Mesothelial cell of epicardium (in vitro differentiated cells): Measurements from ENCODE around the gene YTHDF1. TPM values are rescaled to one million over a fixed set of nuclear protein-coding genes. Genes with fewer than 3 reads are reported as not detected.

ENCODE experiments used
- DNase-seq, 2 experiments: peaks; one replicate each; pipeline ENCODE4 v3.0.0; 2021; ENCODE audit warnings: low spot score in 2 of 2; ENCODE audit not compliant: unreplicated experiment in 2 of 2
- H3K27ac Mint-ChIP-seq: 2 replicates; pipeline ENCODE4 v1.8.0; 2021; ENCODE audit warnings: mixed read lengths
- H3K27me3 Mint-ChIP-seq: 2 replicates; pipeline ENCODE4 v1.8.0; 2021; ENCODE audit warnings: low read depth, mixed read lengths
- H3K36me3 Mint-ChIP-seq: 2 replicates; pipeline ENCODE4 v1.8.0; 2021; ENCODE audit warnings: mixed read lengths
- H3K4me1 Mint-ChIP-seq: 2 replicates; pipeline ENCODE4 v1.8.0; 2021; ENCODE audit warnings: mixed read lengths
- H3K4me3 Mint-ChIP-seq: 2 replicates; pipeline ENCODE4 v1.8.0; 2021; ENCODE audit warnings: mild to moderate bottlenecking, moderate library complexity, mixed read lengths
- H3K9me3 Mint-ChIP-seq: 2 replicates; pipeline ENCODE4 v1.8.0; 2021; ENCODE audit warnings: mixed read lengths
- CTCF ChIP-seq: fragments of 200-600 bp; sonication (generic); IDR thresholded peaks from one replicate; pipeline ENCODE4 v1.5.0; 2021; ENCODE audit warnings: antibody characterized with exemption; ENCODE audit not compliant: unreplicated experiment
- total RNA-seq: library from RNA; stranded (reverse); gene quantifications from 3 replicates; pipeline ENCODE4 v1.2.1, GENCODE V29; 2021

Gene YTHDF1
- total RNA-seq, 1 donor from 2014 or later: 49.3 TPM

DNA sequence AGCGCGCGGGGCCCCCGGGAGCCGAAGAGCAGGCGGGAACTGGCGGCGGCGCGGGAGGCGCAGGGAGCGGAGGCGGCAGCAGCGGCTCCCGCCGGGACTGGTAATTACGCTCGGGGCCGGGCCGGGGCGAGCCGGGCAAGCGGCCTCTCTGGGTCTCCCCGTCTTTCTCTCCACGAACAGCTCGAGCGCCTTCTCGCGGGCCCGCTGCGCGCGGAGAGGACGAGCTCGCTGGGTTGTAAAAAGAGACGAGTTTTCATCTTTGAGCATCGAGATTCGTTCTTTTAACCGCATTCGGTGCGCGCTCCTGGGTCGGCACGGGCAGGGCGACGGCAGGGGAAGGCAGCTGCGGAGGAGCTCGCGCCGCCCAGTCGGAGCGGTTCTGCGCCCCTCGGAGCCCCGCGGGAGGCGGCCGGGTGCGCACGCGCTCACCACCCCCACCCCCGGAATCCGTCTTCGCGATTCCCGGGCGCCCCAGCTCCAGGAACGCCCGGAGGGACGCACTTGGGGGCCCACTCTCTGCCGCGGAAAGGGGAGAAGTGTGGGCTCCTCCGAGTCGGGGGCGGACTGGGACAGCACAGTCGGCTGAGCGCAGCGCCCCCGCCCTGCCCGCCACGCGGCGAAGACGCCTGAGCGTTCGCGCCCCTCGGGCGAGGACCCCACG, 38.0 kb downstream of the YTHDF1 start:
- no peak for DNase-seq
- no peaks in the 10 kb centered on the region for H3K36me3 Mint-ChIP-seq
- H3K27me3 Mint-ChIP-seq: peaks cover 80% of the 10 kb centered on the region
- peak overlapping the region; percentile 52 for H3K4me3 Mint-ChIP-seq
- no peak for TF ChIP-seq CTCF
- H3K27ac Mint-ChIP-seq: no peak overlapping the region
- H3K4me1 Mint-ChIP-seq: peaks cover 8% of the 10 kb centered on the region
- H3K9me3 Mint-ChIP-seq: no peaks in the 10 kb centered on the region

- Mint-ChIP-seq H3K27ac (no peak overlapping the region), H3K36me3 (no peaks in the 10 kb centered on the region), H3K4me1 (peaks cover 8% of the 10 kb centered on the region), H3K27me3 (peaks cover 80% of the 10 kb centered on the region), H3K9me3 (no peaks in the 10 kb centered on the region), H3K4me3 (no peak overlapping the region)
- no peak for DNase-seq
- no peak for TF ChIP-seq CTCF
Measured at GRCh38 chr20:63177134-63177784, 38.7 kb downstream of the YTHDF1 start.

- peak overlapping the region; percentile 30 for H3K4me3 Mint-ChIP-seq
Measured at GRCh38 chr20:63176427-63177133, 39.4 kb downstream of the YTHDF1 start.

GRCh38 chr20:63176034-63176426, 39.9 kb downstream of the YTHDF1 start:
- no peaks in the 10 kb centered on the region for H3K9me3 Mint-ChIP-seq
- H3K4me3 Mint-ChIP-seq: peak overlapping the region; percentile 30
- peaks cover 81% of the 10 kb centered on the region for H3K27me3 Mint-ChIP-seq
- H3K4me1 Mint-ChIP-seq: peaks cover 8% of the 10 kb centered on the region
- DNase-seq: no peak
- TF ChIP-seq CTCF: no peak
- H3K36me3 Mint-ChIP-seq: no peaks in the 10 kb centered on the region
- H3K27ac Mint-ChIP-seq: no peak overlapping the region

More at GRCh38 chr20:63176427-63177133, 39.4 kb downstream of the YTHDF1 start:
- TF ChIP-seq CTCF: no peak
- no peaks in the 10 kb centered on the region for H3K9me3 Mint-ChIP-seq
- H3K27me3 Mint-ChIP-seq: peaks cover 81% of the 10 kb centered on the region
- DNase-seq: no peak
- H3K36me3 Mint-ChIP-seq: no peaks in the 10 kb centered on the region
- peaks cover 8% of the 10 kb centered on the region for H3K4me1 Mint-ChIP-seq
- H3K27ac Mint-ChIP-seq: no peak overlapping the region

DNA sequence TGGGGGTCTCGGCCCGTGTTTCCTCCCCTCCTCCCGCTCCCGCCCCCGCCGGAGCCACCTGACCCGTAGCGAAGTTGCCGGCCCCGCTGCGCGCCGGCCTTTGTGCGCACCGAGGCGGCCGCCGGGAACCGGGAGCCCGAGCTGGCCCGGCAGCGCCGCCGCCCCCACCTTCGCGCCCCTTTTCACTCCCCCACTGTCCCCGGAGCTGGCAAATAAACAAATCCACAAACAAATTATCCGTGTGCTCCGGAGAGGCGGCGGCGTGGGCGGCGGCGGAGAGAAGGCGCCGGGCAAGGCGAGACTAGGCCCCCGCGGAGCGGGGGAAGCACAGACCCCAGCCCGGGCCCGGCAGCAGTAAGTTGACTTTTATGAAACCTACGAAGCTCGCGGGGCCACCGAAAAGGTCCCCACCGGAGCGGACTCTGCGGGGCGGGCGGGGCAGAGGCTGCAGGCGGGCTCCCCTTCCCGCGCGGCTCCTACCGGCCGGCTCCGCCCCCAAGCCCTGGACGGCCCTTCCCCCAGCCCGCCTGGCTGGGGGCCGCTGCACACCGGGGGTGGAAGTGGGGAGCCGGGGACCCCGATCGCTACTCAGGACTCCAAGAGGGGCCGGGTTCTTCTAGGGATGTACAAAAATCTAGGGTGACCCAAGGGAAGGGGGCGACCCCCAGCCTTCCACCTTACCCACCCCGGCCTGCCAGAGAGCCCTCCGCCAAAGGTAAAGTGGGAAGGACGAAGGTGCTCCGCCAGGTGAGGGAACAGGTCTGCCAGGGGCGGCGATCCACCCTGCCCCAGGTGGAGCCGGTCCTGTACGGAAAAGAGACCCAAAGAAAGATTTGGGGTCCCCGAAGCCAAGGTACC, 40.7 kb downstream of the YTHDF1 start:
- Mint-ChIP-seq H3K27me3 (peaks cover 81% of the 10 kb centered on the region), H3K9me3 (no peaks in the 10 kb centered on the region), H3K4me3 (no peak overlapping the region), H3K4me1 (peaks cover 8% of the 10 kb centered on the region), H3K36me3 (no peaks in the 10 kb centered on the region), H3K27ac (no peak overlapping the region)
- DNase-seq: no peak
- TF ChIP-seq CTCF: no peak
